Heart left ventricle (tissue), 13 donors: ENCODE measurements around the gene KIF16B.

Source experiments
- CTCF ChIP-seq, 12 donors: fragments of 200-600 bp; sonication (generic) in 4 of 12; IDR thresholded peaks; one replicate each; pipeline versions ENCODE4 v1.5.0 to v1.8.0; 2018 to 2022; ENCODE audit warnings: antibody characterized with exemption in 12 of 12, mild to moderate bottlenecking in 5 of 12
- POLR2A ChIP-seq, 2 donors: fragments of 450-650 bp; IDR thresholded peaks; one replicate each; pipeline ENCODE4 v1.6.1; 2017; ENCODE audit warnings: antibody characterized with exemption in 2 of 2, mild to moderate bottlenecking in 2 of 2, moderate library complexity in 2 of 2
- donor health status: ischemic (EF 13 %, LVEDD 7.1; RV severe dilation, severe dysfunction).
- donor health status: DM: no; HTN: yes; CAD: no.
- donor health status: DM: no; HTN: no; CAD: no.
- donor health status: ischemic (EF 25% LVEDD 6.9; RV normal size, moderate dysfunction).
- donor health status: ischemic (EF 25% LVEDD 5.7; RV mildly dilated, moderate dysfunction).
- donor health status: ischemic (EF 35%, LVEDD 5.7; RV mildly dilated, moderate dysfunction).
- donor health status: nonischemic (EF 11% LVEDD 7.7; RV severe dilation, severe dysfunction).
- donor health status: DM: yes; HTN: yes; CAD: no.
- donor health status: PGD.
- donor health status: ischemic (EF 29% LVEDD 5.4; RV normal size, mild dysfunction).
- donor health status: nonischemic (EF 23%, LVEDD 6.1; RV moderate dilation, normal function).

GRCh38 chr20:16479666-16480065, 93.6 kb downstream of the KIF16B start:
- TF ChIP-seq CTCF (IDR thresholded peaks at IDR 0.05) (no peak), POLR2A (IDR thresholded peaks at IDR 0.05) (no peak)
